H1 (cell line): ENCODE measurements around the gene PDP2. TPM values are rescaled to one million over a fixed set of nuclear protein-coding genes. Genes with fewer than 3 reads are reported as not detected.

Experiments used
- CTCF ChIA-PET: fragments of 300-600 bp; sonication (Branson Sonifier 250); formaldehyde crosslinking; loops from one replicate; lab custom pipeline; 2021; ENCODE audit not compliant: partially characterized antibody; lab: Charles Lee
- POLR2A ChIA-PET: fragments of 300-600 bp; sonication (Branson Sonifier 250); formaldehyde crosslinking; loops from one replicate; lab custom pipeline; 2021; ENCODE audit warnings: inconsistent platforms; ENCODE audit not compliant: partially characterized antibody; lab: Charles Lee
- DNase-seq, 2 experiments: peaks; one replicate each; pipeline versions ENCODE4 v3.0.0 to v3.0.0-alpha.2; 2010 to 2022; ENCODE audit warnings: low spot score in 2 of 2, low read depth in 1 of 2, mixed read lengths in 1 of 2
- FAIRE-seq: peaks from 2 replicates; lab custom pipeline; 2011; peaks lifted over from hg19 to GRCh38; lab: Jason Lieb, UNC
- H2AFZ ChIP-seq: 2 replicates; pipeline ENCODE4 v1.8.1; 2012; ENCODE audit warnings: low read length, inconsistent platforms
- H2AK5ac ChIP-seq: 2 replicates; pipeline ENCODE4 v1.6.1; 2013; ENCODE audit warnings: low read depth, low read length
- H2BK120ac ChIP-seq: replicated peaks from 2 replicates; pipeline ENCODE3; 2013; ENCODE audit warnings: low read depth, low read length, inconsistent platforms
- H2BK12ac ChIP-seq: 2 replicates; pipeline ENCODE4 v1.6.1; 2013; ENCODE audit warnings: low read depth, low read length
- H2BK15ac ChIP-seq: 2 replicates; pipeline ENCODE4 v1.6.1; 2013; ENCODE audit warnings: low read length
- H2BK20ac ChIP-seq: 2 replicates; pipeline ENCODE4 v1.6.1; 2013; ENCODE audit warnings: low read length
- H2BK5ac ChIP-seq: 2 replicates; pipeline ENCODE4 v1.6.1; 2013; ENCODE audit warnings: low read depth, low read length
- H3K14ac ChIP-seq: 2 replicates; pipeline ENCODE4 v1.6.1; 2013; ENCODE audit warnings: inconsistent platforms; ENCODE audit not compliant: insufficient read length
- H3K18ac ChIP-seq: 2 replicates; pipeline ENCODE4 v1.6.1; 2013; ENCODE audit warnings: low read length; ENCODE audit errors: extremely low read depth
- H3K23ac ChIP-seq: 2 replicates; pipeline ENCODE4 v1.6.1; 2013; ENCODE audit warnings: inconsistent platforms; ENCODE audit not compliant: insufficient read length
- H3K23me2 ChIP-seq: 2 replicates; pipeline ENCODE4 v1.6.1; 2013; ENCODE audit warnings: low read depth, low read length
- H3K27ac ChIP-seq: 2 replicates; pipeline ENCODE4 v1.6.1; 2011; ENCODE audit warnings: low read depth, low read length, inconsistent platforms
- H3K27me3 ChIP-seq, 4 experiments: replicated peaks in 1 of 4; 1 replicate in 1 of 4; 2 replicates in 3 of 4; pipeline versions ENCODE4 v1.6.1 to v1.8.1; 2011 to 2013; ENCODE audit warnings: low read length in 3 of 4, mild to moderate bottlenecking in 3 of 4, inconsistent platforms in 2 of 4, mixed read lengths in 2 of 4, moderate library complexity in 1 of 4; ENCODE audit not compliant: control insufficient read depth in 3 of 4, insufficient read depth in 3 of 4; ENCODE audit errors: extremely low read depth in 1 of 4
- H3K36me3 ChIP-seq, 4 experiments: 2 replicates each; pipeline versions ENCODE4 v1.6.1 to v1.8.1; 2011 to 2013; ENCODE audit warnings: mild to moderate bottlenecking in 4 of 4, low read length in 3 of 4, moderate library complexity in 2 of 4, control low read depth in 1 of 4, inconsistent platforms in 1 of 4; ENCODE audit not compliant: insufficient read depth in 4 of 4, control insufficient read depth in 2 of 4
- H3K4ac ChIP-seq: replicated peaks from 2 replicates; pipeline ENCODE3; 2013; ENCODE audit warnings: low read length, low read depth, mixed read lengths, inconsistent platforms; ENCODE audit not compliant: insufficient read length
- H3K4me1 ChIP-seq, 4 experiments: replicated peaks in 1 of 4; 1 replicate in 1 of 4; 2 replicates in 3 of 4; pipeline versions ENCODE4 v1.6.1 to v1.8.1; 2011 to 2013; ENCODE audit warnings: low read length in 3 of 4, inconsistent platforms in 2 of 4, mixed read lengths in 1 of 4; ENCODE audit not compliant: insufficient read depth in 4 of 4, control insufficient read depth in 3 of 4
- H3K4me2 ChIP-seq, 2 experiments: 2 replicates each; pipeline versions ENCODE4 v1.6.1 to v1.8.1; 2011 to 2013; ENCODE audit warnings: low read depth in 2 of 2, low read length in 2 of 2, control low read depth in 1 of 2, inconsistent platforms in 1 of 2, mild to moderate bottlenecking in 1 of 2; ENCODE audit not compliant: insufficient read depth in 1 of 2
- H3K4me3 ChIP-seq, 4 experiments: fragments of 200-600, 300-600 bp in 1 of 4; sonication (generic), shearing (Covaris generic), sonication (Bioruptor Twin) in 1 of 4; 2 replicates each; pipeline versions ENCODE4 v1.5.1 to v1.8.1; 2011 to 2016; ENCODE audit warnings: low read length in 4 of 4, low read depth in 3 of 4, control low read depth in 2 of 4, inconsistent platforms in 2 of 4, mild to moderate bottlenecking in 2 of 4, mixed read lengths in 1 of 4, moderate library complexity in 1 of 4; ENCODE audit not compliant: insufficient read depth in 2 of 4; ENCODE audit errors: extremely low read depth in 1 of 4
- H3K56ac ChIP-seq: replicated peaks from 2 replicates; pipeline ENCODE3; 2013; ENCODE audit warnings: low read depth, mild to moderate bottlenecking, mixed read lengths, low read length, inconsistent platforms; ENCODE audit not compliant: insufficient read length
- H3K79me1 ChIP-seq: 2 replicates; pipeline ENCODE4 v1.6.1; 2013; ENCODE audit warnings: low read depth, low read length, control low read depth
- H3K79me2 ChIP-seq, 2 experiments: 2 replicates each; pipeline versions ENCODE4 v1.6.1 to v1.8.1; 2012 to 2013; ENCODE audit warnings: low read length in 2 of 2, mild to moderate bottlenecking in 2 of 2, inconsistent platforms in 1 of 2; ENCODE audit not compliant: insufficient read depth in 2 of 2, control insufficient read depth in 1 of 2
- H3K9ac ChIP-seq, 4 experiments: replicated peaks in 1 of 4; 1 replicate in 1 of 4; 2 replicates in 3 of 4; pipeline versions ENCODE4 v1.6.1 to v1.8.1; 2011 to 2013; ENCODE audit warnings: low read depth in 3 of 4, low read length in 3 of 4, control low read depth in 2 of 4, mild to moderate bottlenecking in 2 of 4, moderate library complexity in 2 of 4, inconsistent platforms in 1 of 4; ENCODE audit errors: extremely low read depth in 1 of 4
- H3K9me3 ChIP-seq, 2 experiments: 2 replicates each; pipeline versions ENCODE4 v1.6.1 to v1.8.1; 2012 to 2013; ENCODE audit warnings: mild to moderate bottlenecking in 2 of 2, moderate library complexity in 2 of 2, control low read depth in 1 of 2, inconsistent platforms in 1 of 2, low read depth in 1 of 2, low read length in 1 of 2, mixed read lengths in 1 of 2; ENCODE audit not compliant: insufficient read depth in 2 of 2
- H4K20me1 ChIP-seq, 2 experiments: replicated peaks in 1 of 2; 2 replicates each; pipeline versions ENCODE3 to v1.8.1; 2011 to 2013; ENCODE audit warnings: inconsistent platforms in 2 of 2, low read length in 2 of 2, mild to moderate bottlenecking in 1 of 2; ENCODE audit not compliant: insufficient read depth in 2 of 2, control insufficient read depth in 1 of 2
- H4K5ac ChIP-seq: 2 replicates; pipeline ENCODE4 v1.6.1; 2013; ENCODE audit warnings: low read length, low read depth, mixed read lengths, inconsistent platforms; ENCODE audit not compliant: insufficient read length
- H4K8ac ChIP-seq: 2 replicates; pipeline ENCODE4 v1.8.0; 2013; ENCODE audit warnings: mild to moderate bottlenecking, moderate library complexity, low read length, inconsistent platforms; ENCODE audit not compliant: insufficient read depth; ENCODE audit errors: extremely low read depth
- H4K91ac ChIP-seq: replicated peaks from 2 replicates; pipeline ENCODE3; 2013; ENCODE audit warnings: low read length, mixed read lengths, inconsistent platforms; ENCODE audit not compliant: insufficient read length
- WGBS, 2 experiments: shearing (Covaris generic) in 1 of 2; methylation state at CpG; one replicate each; pipeline versions ENCODE4 v1.1.6 to v1.1.7; 2013 to 2015; ENCODE audit warnings: low lambda C conversion rate in 2 of 2, mixed read lengths in 2 of 2, inconsistent platforms in 1 of 2, low coverage in 1 of 2, missing lambda C conversion rate in 1 of 2; ENCODE audit not compliant: insufficient replicate concordance in 2 of 2, insufficient coverage in 1 of 2, insufficient read length in 1 of 2; ENCODE audit errors: extremely low coverage in 1 of 2, missing lambda C conversion rate in 1 of 2; 5-methylcytosine and 5-hydroxymethylcytosine counted together
- polyA plus RNA-seq, 7 experiments: library from polyadenylated mRNA; depleted of rRNA in 3 of 7; stranded (reverse) in 5 of 7; unstranded in 2 of 7; fragments of >200 nt in 5 of 7; fragments of 200-250 nt in 2 of 7; gene quantifications; 1 replicate in 5 of 7; 2 replicates in 1 of 7; 4 replicates in 1 of 7; pipeline versions ENCODE4 v1.2.1 to v1.2.3, GENCODE V29; 2011 to 2013; ENCODE audit warnings: missing spikeins in 2 of 7, mixed read lengths in 2 of 7
- total RNA-seq: library from RNA; stranded (reverse); fragmentation: NEBNext Ultra II Directional; extraction: Animal tissue kit (Norgen Biotek cat#: 25700); gene quantifications from 2 replicates; pipeline ENCODE4 v1.2.1, GENCODE V29; 2021

Gene PDP2
- total and polyA plus RNA-seq, 2 of the 8 experiments (the other 6 are each of a cell fraction or from before 2014, with no cell fraction given): 11.7 to 36.5 TPM

- Histone ChIP-seq H2BK5ac (no peak overlapping the region), H4K8ac (no peak overlapping the region), H3K79me1 (peaks cover 12% of the 10 kb centered on the region), H2AFZ (no peak overlapping the region), H3K79me2 (peaks cover 0 to 30% of the 10 kb centered on the region in 2 experiments; a peak in 3 of 4 replicates), H3K36me3 (peaks cover 10 to 34% (median 22%) of the 10 kb centered on the region in 4 experiments), H3K14ac (no peak overlapping the region), H3K27ac (no peak overlapping the region), H3K23me2 (peaks cover 8% of the 10 kb centered on the region; the same call in 1 of the 2 replicates), H3K4me3 (no peak overlapping the region), H2BK20ac (no peak overlapping the region), H3K4me2 (no peak overlapping the region; a peak in 1 of 4 replicates), H2BK12ac (no peak overlapping the region), H2BK120ac (no peak overlapping the region), H3K18ac (no peak overlapping the region), H3K23ac (peak overlapping the region; percentile 17), H2BK15ac (no peak overlapping the region), H3K4me1 (peaks cover 0 to 10% (median 3%) of the 10 kb centered on the region in 4 experiments; a peak in 3 of 7 replicates), H4K20me1 (peaks cover 7 to 15% of the 10 kb centered on the region in 2 experiments), H3K4ac (no peak overlapping the region), H3K56ac (no peak overlapping the region), H3K9ac (no peak overlapping the region), H4K91ac (no peak overlapping the region), H3K9me3 (no peaks in the 10 kb centered on the region), H2AK5ac (no peak overlapping the region), H3K27me3 (peaks cover 0 to 3% (median 0%) of the 10 kb centered on the region in 4 experiments; a peak in 1 of 7 replicates), H4K5ac (no peak overlapping the region)
- POLR2A ChIA-PET: interaction anchor here (0.6 to 3.0 kb wide), 2 partner anchors 54 to 131 kb away, joined by 3 to 8 read pairs; partner anchors contain the start of gene DYNC1LI2
- no peak for DNase-seq
- WGBS, 2 experiments: 95% methylated on average over 3 of the region's 3 CpGs; no CpG with 5 or more reads in 1 of the 2 experiments
- no peak for FAIRE-seq
- CTCF ChIA-PET: interaction anchor here (0.8 to 42.0 kb wide), 7 partner anchors 9 to 131 kb away, joined by 3 to 1009 read pairs (median 6); partner anchors contain the start of genes CDH16, DYNC1LI2 and RRAD
These were observed 2.4 kb downstream of the PDP2 start for GRCh38 chr16:66882702-66883101.
